A549 (cell line): ENCODE results near the gene LRCH1. TPM values are rescaled to one million over a fixed set of nuclear protein-coding genes. Genes with fewer than 3 reads are reported as not detected.
A peak's percentile ranks its signal among the peaks of the same experiment; 100 is the strongest.

Experiments
- ATAC-seq, 2 experiments: fragments of 200-7000 bp in 1 of 2; fragments of >200 bp in 1 of 2; cut with Nextera tagmentation in 1 of 2; cut with Tn5 transposase in 1 of 2; 3 replicates each; pipeline versions ENCODE4 v1.8.0 to v1.9.1; 2018 to 2020; ENCODE audit warnings: mild to moderate bottlenecking in 1 of 2, moderate library complexity in 1 of 2
- CTCF ChIA-PET: fragments of 300-600 bp; sonication (Branson Sonifier 250); formaldehyde crosslinking; extraction: SDS; loops from one replicate; lab custom pipeline; 2021; ENCODE audit warnings: antibody characterized with exemption, inconsistent platforms; lab: Yijun Ruan, JAX
- POLR2A ChIA-PET: fragments of 350-600 bp; formaldehyde crosslinking; extraction: SDS; loops from one replicate; lab custom pipeline; 2021; ENCODE audit warnings: antibody characterized with exemption, inconsistent platforms; lab: Yijun Ruan, JAX
- DNase-seq, 2 experiments: peaks; one replicate each; pipeline versions ENCODE4 v3.0.0 to v3.0.0-alpha.2; 2011 to 2016; ENCODE audit warnings: low read depth in 1 of 2, low spot score in 1 of 2
- FAIRE-seq: peaks from 2 replicates; lab custom pipeline; 2011; peaks lifted over from hg19 to GRCh38; lab: Jason Lieb, UNC
- H3K27ac ChIP-seq, 2 experiments: fragments of >200 bp; sonication (Bioruptor Twin); formaldehyde crosslinking; 3 replicates each; pipeline ENCODE4 v1.5.1; 2016 to 2017
- H3K4me1 ChIP-seq: fragments of >200 bp; sonication (Bioruptor Twin); formaldehyde crosslinking; 3 replicates; pipeline ENCODE4 v1.6.1; 2016
- H3K4me2 ChIP-seq: fragments of >200 bp; sonication (Bioruptor Twin); formaldehyde crosslinking; 3 replicates; pipeline ENCODE4 v1.6.1; 2016
- H3K4me3 ChIP-seq: fragments of >200 bp; sonication (Bioruptor Twin); formaldehyde crosslinking; 3 replicates; pipeline ENCODE4 v1.5.1; 2016
- H3K9me3 ChIP-seq: fragments of >200 bp; sonication (Bioruptor Twin); formaldehyde crosslinking; 3 replicates; pipeline ENCODE4 v1.6.1; 2016
- BCL3 ChIP-seq: fragments of >200 bp; sonication (Bioruptor Twin); formaldehyde crosslinking; IDR thresholded peaks from 3 replicates; pipeline ENCODE4 v1.6.1; 2016
- CEBPB ChIP-seq, 2 experiments: fragments of >200 bp in 1 of 2; sonication (Bioruptor Twin) in 1 of 2; formaldehyde crosslinking in 1 of 2; IDR thresholded peaks; 2 replicates each; pipeline ENCODE4 v1.6.1; 2012 to 2016
- CHD2 ChIP-seq: fragments of 150-350 bp; IDR thresholded peaks from 2 replicates; pipeline ENCODE4 v1.6.1; 2014; ENCODE audit warnings: low read length; ENCODE audit not compliant: partially characterized antibody
- EHF ChIP-seq: fragments of 250-450 bp; sonication (Bioruptor Pico); IDR thresholded peaks from 2 replicates; pipeline ENCODE4 v1.5.0; 2020; ENCODE audit warnings: mild to moderate bottlenecking
- EHMT2 ChIP-seq: fragments of 200-600 bp; sonication (generic); IDR thresholded peaks from 2 replicates; pipeline ENCODE4 v1.6.1; 2016; ENCODE audit warnings: antibody characterized with exemption, low read depth, mild to moderate bottlenecking, moderate library complexity
- ESRRA ChIP-seq: fragments of 150-350 bp; IDR thresholded peaks from 2 replicates; pipeline ENCODE4 v1.6.1; 2014; ENCODE audit warnings: mild to moderate bottlenecking, low read length, borderline replicate concordance
- GATA3 ChIP-seq: IDR thresholded peaks from 2 replicates; pipeline ENCODE4 v1.6.1; 2012; ENCODE audit warnings: borderline replicate concordance
- HDAC2 ChIP-seq: fragments of 200-600 bp; sonication (generic); IDR thresholded peaks from 2 replicates; pipeline ENCODE4 v1.6.1; 2016
- HES2 ChIP-seq: fragments of >200 bp; sonication (Bioruptor Twin); formaldehyde crosslinking; IDR thresholded peaks from 2 replicates; pipeline ENCODE4 v1.6.1; 2016
- HEYL ChIP-seq: fragments of 250-450 bp; sonication (Bioruptor Pico); IDR thresholded peaks from 2 replicates; pipeline ENCODE4 v1.8.0; 2021; ENCODE audit warnings: mild to moderate bottlenecking, moderate library complexity
- HOXA7 ChIP-seq: fragments of 250-450 bp; sonication (Bioruptor Pico); IDR thresholded peaks from 2 replicates; pipeline ENCODE4 v1.5.0; 2020; ENCODE audit warnings: mild to moderate bottlenecking, moderate library complexity
- JUNB ChIP-seq: fragments of >200 bp; sonication (Bioruptor Twin); formaldehyde crosslinking; IDR thresholded peaks from 2 replicates; pipeline ENCODE4 v1.6.1; 2016
- MAFK ChIP-seq: fragments of 450-650 bp; IDR thresholded peaks from 2 replicates; pipeline ENCODE4 v1.6.1; 2014; ENCODE audit not compliant: partially characterized antibody
- MYC ChIP-seq: IDR thresholded peaks from 2 replicates; pipeline ENCODE4 v1.6.1; 2012; ENCODE audit warnings: mild to moderate bottlenecking, inconsistent platforms, low read length, improper control_type of control experiment, borderline replicate concordance
- NPAS2 ChIP-seq: fragments of 250-450 bp; sonication (Bioruptor Pico); IDR thresholded peaks from 2 replicates; pipeline ENCODE4 v1.8.0; 2022; ENCODE audit warnings: mild to moderate bottlenecking, moderate library complexity, borderline replicate concordance
- NR3C1 ChIP-seq: fragments of >200 bp; sonication (Bioruptor Twin); formaldehyde crosslinking; IDR thresholded peaks from 3 replicates; pipeline ENCODE4 v1.6.1; 2017
- RARB ChIP-seq: fragments of 250-450 bp; sonication (Bioruptor Pico); IDR thresholded peaks from 2 replicates; pipeline ENCODE4 v1.8.0; 2021; ENCODE audit warnings: mild to moderate bottlenecking, moderate library complexity
- RCOR1 ChIP-seq: fragments of 150-350 bp; IDR thresholded peaks from 2 replicates; pipeline ENCODE4 v1.6.1; 2014; ENCODE audit warnings: antibody characterized with exemption, low read length, low read depth
- RFX5 ChIP-seq: fragments of 450-650 bp; IDR thresholded peaks from 2 replicates; pipeline ENCODE4 v1.7.1; 2014; ENCODE audit warnings: antibody characterized with exemption, mild to moderate bottlenecking, moderate library complexity
- RNF2 ChIP-seq: fragments of 200-600 bp; sonication (generic); IDR thresholded peaks from 2 replicates; pipeline ENCODE4 v1.6.1; 2016; ENCODE audit warnings: low read depth, mild to moderate bottlenecking, antibody characterized with exemption, moderate library complexity, borderline replicate concordance
- SMC3 ChIP-seq: fragments of >200 bp; sonication (Bioruptor Twin); formaldehyde crosslinking; IDR thresholded peaks from 3 replicates; pipeline ENCODE4 v1.6.1; 2018; ENCODE audit warnings: inconsistent platforms
- SREBF2 ChIP-seq: fragments of 450-650 bp; IDR thresholded peaks from 2 replicates; pipeline ENCODE4 v1.6.1; 2014; ENCODE audit warnings: mild to moderate bottlenecking, moderate library complexity
- TFCP2L1 ChIP-seq: fragments of 250-450 bp; sonication (Bioruptor Pico); IDR thresholded peaks from 2 replicates; pipeline ENCODE4 v1.5.0; 2021; ENCODE audit warnings: mild to moderate bottlenecking
- TP53 ChIP-seq: fragments of 250-450 bp; sonication (Bioruptor Pico); IDR thresholded peaks from 2 replicates; pipeline ENCODE4 v1.5.0; 2021; ENCODE audit warnings: mild to moderate bottlenecking, moderate library complexity
- ZC3H11A ChIP-seq: fragments of 450-650 bp; IDR thresholded peaks from 2 replicates; pipeline ENCODE4 v1.6.1; 2014; ENCODE audit warnings: antibody characterized with exemption, mild to moderate bottlenecking
- ZFP36 ChIP-seq: fragments of 450-650 bp; IDR thresholded peaks from 2 replicates; pipeline ENCODE4 v1.6.1; 2014; ENCODE audit warnings: borderline replicate concordance; ENCODE audit not compliant: partially characterized antibody
- ZSCAN20 ChIP-seq: fragments of 250-450 bp; sonication (Bioruptor Pico); IDR thresholded peaks from 2 replicates; pipeline ENCODE4 v1.8.0; 2022; ENCODE audit warnings: mild to moderate bottlenecking, moderate library complexity
- WGBS: methylation state at CpG from one replicate; pipeline ENCODE4 v1.1.6; 2017; ENCODE audit errors: missing lambda C conversion rate; 5-methylcytosine and 5-hydroxymethylcytosine counted together
- polyA plus RNA-seq, 4 experiments: library from polyadenylated mRNA; depleted of rRNA in 3 of 4; stranded (reverse); fragments of >200 nt; fragmentation: RNase III in 1 of 4; extraction: RNeasy Plus Mini Kit Qiagen cat#74134 plus additional on column Dnase treatment in 1 of 4; gene quantifications; 2 replicates in 3 of 4; 3 replicates in 1 of 4; pipeline ENCODE4 v1.2.3, GENCODE V29; 2011 to 2017

The LRCH1 gene
- polyA plus RNA-seq, 2 of the 4 experiments (the other 2 are of a cell fraction): 8.5 to 16.4 TPM

- no peak for ATAC-seq
Observed at GRCh38 chr13:46586751-46587514, 34.0 kb downstream of the LRCH1 start.

GRCh38 chr13:46587807-46588418, 34.9 kb downstream of the LRCH1 start:
- no peaks in the 10 kb centered on the region for H3K9me3 ChIP-seq
- H3K4me1 ChIP-seq: peaks cover 39% of the 10 kb centered on the region
- DNase-seq: no peak
- no peak overlapping the region for H3K27ac ChIP-seq
- no peak for TF ChIP-seq HEYL (CRISPR knock-in tag)
- TF ChIP-seq, all 56 proteins: peak for 0
- no peak for ATAC-seq
- H3K4me3 ChIP-seq: no peak overlapping the region
- no peak for FAIRE-seq
- peak overlapping the region; percentile 53 for H3K4me2 ChIP-seq
- CTCF ChIA-PET: no interaction called here
- WGBS: 41% methylated on average over 4 of the region's 4 CpGs
- POLR2A ChIA-PET: no interaction called here

More at GRCh38 chr13:46586751-46587514, 34.0 kb downstream of the LRCH1 start:
- CTCF ChIA-PET: no interaction called here
- FAIRE-seq (no peak), DNase-seq (no peak)
- H3K9me3 ChIP-seq: no peaks in the 10 kb centered on the region
- H3K4me1 ChIP-seq: peaks cover 40% of the 10 kb centered on the region
- H3K27ac ChIP-seq: no peak overlapping the region
- TF ChIP-seq TFCP2L1 (CRISPR knock-in tag): no peak
- TF ChIP-seq GATA3: no peak
- TF ChIP-seq ZFP36: no peak
- no peak for TF ChIP-seq JUNB
- TF ChIP-seq, all 56 proteins: peak for 0
- Histone ChIP-seq H3K4me2 (peak overlapping the region; percentile 6; the same call in 1 of the 3 replicates), H3K4me3 (no peak overlapping the region)
- WGBS: 74% methylated on average over 7 of the region's 7 CpGs
- POLR2A ChIA-PET: no interaction called here

- DNase-seq: no peak
- peaks cover 41% of the 10 kb centered on the region for H3K4me1 ChIP-seq
- TF ChIP-seq NR3C1 (no peak), HDAC2 (no peak), CEBPB (IDR thresholded peaks at IDR 0.05) (no peak), HOXA7 (CRISPR knock-in tag) (no peak), CHD2 (no peak), ZFP36 (no peak), BCL3 (no peak)
- TF ChIP-seq, all 56 proteins: peak for 0
- no peak for ATAC-seq
- CTCF ChIA-PET: interaction anchor here (0.6 to 3.1 kb wide), 3 partner anchors 10 to 40 kb away, joined by 3 to 10 read pairs (median 4); no protein-coding TSS in a partner anchor
- H3K4me3 ChIP-seq: no peak overlapping the region
- no peak for FAIRE-seq
- H3K9me3 ChIP-seq: no peaks in the 10 kb centered on the region
- POLR2A ChIA-PET: no interaction called here
- H3K27ac ChIP-seq: no peak overlapping the region
- no peak overlapping the region for H3K4me2 ChIP-seq
Observed at GRCh38 chr13:46592385-46592784, 39.4 kb downstream of the LRCH1 start.

- Histone ChIP-seq H3K4me2 (no peak overlapping the region), H3K27ac (no peak overlapping the region), H3K4me3 (no peak overlapping the region), H3K4me1 (peaks cover 30% of the 10 kb centered on the region), H3K9me3 (no peaks in the 10 kb centered on the region)
- WGBS: 93% methylated on average over 11 of the region's 11 CpGs
- DNase-seq (no peak), ATAC-seq (no peak), FAIRE-seq (no peak)
- TF ChIP-seq NPAS2 (CRISPR knock-in tag): no peak
- TF ChIP-seq ZC3H11A: no peak
- no peak for TF ChIP-seq ESRRA
- TF ChIP-seq GATA3: no peak
- TF ChIP-seq SREBF2: no peak
- no peak for TF ChIP-seq RCOR1
- no peak for TF ChIP-seq MYC
- no peak for TF ChIP-seq HEYL (CRISPR knock-in tag)
- TF ChIP-seq ZSCAN20 (CRISPR knock-in tag): no peak
- TF ChIP-seq EHMT2: no peak
- no peak for TF ChIP-seq RFX5
- TF ChIP-seq RARB (CRISPR knock-in tag): no peak
- no peak for TF ChIP-seq RNF2
- TF ChIP-seq EHF (CRISPR knock-in tag): no peak
- TF ChIP-seq SMC3: no peak
- TF ChIP-seq JUNB: no peak
- TF ChIP-seq NR3C1: no peak
- TF ChIP-seq HES2: no peak
- no peak for TF ChIP-seq MAFK
- TF ChIP-seq TP53 (CRISPR knock-in tag): no peak
- CTCF ChIA-PET: interaction anchor here (1.0 kb wide), 1 partner anchor 42 kb away, joined by 4 read pairs; no protein-coding TSS in a partner anchor
- POLR2A ChIA-PET: no interaction called here
Observed at GRCh38 chr13:46593398-46593797, 40.4 kb downstream of the LRCH1 start.
